ENCODE measurements around the gene ORC1.

DNA sequence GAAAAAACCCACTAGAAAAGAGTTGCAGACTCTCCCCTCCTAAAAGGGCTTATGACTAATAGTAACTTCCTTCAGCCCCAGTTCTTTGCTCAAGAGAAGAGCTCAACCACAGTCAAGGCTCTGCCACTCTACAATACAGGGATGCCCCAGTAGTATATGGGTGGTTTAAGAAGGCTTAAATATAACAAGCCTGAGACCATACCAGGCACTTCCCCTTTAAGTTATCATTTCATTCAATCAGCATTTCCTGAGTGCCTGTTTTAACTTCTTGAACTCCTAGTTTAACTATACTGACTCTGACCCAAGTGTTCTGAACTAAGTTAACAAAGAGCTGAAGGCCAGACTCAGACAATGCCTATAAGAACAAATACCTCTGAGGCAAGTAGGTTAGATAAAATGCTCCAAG is 20.0 kb upstream of the ORC1 start:
- TF ChIP-seq GATA3 (IDR thresholded peaks at IDR 0.05; ENCODE audit: low read depth, low read length) (no peak), GATA2 (IDR thresholded peaks at IDR 0.05; ENCODE audit: low read depth, low read length) (no peak)

All from SH-SY5Y (cell line).